Activated gamma-delta T cell treated with Interleukin-2 at 50 U/mL for 16 hours (primary cell): ENCODE measurements around the gene INPP5F.

Source experiments
- DNase-seq: peaks from one replicate; pipeline ENCODE4 v3.0.0-alpha.2; 2020

INPP5F gene, protein sequence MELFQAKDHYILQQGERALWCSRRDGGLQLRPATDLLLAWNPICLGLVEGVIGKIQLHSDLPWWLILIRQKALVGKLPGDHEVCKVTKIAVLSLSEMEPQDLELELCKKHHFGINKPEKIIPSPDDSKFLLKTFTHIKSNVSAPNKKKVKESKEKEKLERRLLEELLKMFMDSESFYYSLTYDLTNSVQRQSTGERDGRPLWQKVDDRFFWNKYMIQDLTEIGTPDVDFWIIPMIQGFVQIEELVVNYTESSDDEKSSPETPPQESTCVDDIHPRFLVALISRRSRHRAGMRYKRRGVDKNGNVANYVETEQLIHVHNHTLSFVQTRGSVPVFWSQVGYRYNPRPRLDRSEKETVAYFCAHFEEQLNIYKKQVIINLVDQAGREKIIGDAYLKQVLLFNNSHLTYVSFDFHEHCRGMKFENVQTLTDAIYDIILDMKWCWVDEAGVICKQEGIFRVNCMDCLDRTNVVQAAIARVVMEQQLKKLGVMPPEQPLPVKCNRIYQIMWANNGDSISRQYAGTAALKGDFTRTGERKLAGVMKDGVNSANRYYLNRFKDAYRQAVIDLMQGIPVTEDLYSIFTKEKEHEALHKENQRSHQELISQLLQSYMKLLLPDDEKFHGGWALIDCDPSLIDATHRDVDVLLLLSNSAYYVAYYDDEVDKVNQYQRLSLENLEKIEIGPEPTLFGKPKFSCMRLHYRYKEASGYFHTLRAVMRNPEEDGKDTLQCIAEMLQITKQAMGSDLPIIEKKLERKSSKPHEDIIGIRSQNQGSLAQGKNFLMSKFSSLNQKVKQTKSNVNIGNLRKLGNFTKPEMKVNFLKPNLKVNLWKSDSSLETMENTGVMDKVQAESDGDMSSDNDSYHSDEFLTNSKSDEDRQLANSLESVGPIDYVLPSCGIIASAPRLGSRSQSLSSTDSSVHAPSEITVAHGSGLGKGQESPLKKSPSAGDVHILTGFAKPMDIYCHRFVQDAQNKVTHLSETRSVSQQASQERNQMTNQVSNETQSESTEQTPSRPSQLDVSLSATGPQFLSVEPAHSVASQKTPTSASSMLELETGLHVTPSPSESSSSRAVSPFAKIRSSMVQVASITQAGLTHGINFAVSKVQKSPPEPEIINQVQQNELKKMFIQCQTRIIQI

DNA sequence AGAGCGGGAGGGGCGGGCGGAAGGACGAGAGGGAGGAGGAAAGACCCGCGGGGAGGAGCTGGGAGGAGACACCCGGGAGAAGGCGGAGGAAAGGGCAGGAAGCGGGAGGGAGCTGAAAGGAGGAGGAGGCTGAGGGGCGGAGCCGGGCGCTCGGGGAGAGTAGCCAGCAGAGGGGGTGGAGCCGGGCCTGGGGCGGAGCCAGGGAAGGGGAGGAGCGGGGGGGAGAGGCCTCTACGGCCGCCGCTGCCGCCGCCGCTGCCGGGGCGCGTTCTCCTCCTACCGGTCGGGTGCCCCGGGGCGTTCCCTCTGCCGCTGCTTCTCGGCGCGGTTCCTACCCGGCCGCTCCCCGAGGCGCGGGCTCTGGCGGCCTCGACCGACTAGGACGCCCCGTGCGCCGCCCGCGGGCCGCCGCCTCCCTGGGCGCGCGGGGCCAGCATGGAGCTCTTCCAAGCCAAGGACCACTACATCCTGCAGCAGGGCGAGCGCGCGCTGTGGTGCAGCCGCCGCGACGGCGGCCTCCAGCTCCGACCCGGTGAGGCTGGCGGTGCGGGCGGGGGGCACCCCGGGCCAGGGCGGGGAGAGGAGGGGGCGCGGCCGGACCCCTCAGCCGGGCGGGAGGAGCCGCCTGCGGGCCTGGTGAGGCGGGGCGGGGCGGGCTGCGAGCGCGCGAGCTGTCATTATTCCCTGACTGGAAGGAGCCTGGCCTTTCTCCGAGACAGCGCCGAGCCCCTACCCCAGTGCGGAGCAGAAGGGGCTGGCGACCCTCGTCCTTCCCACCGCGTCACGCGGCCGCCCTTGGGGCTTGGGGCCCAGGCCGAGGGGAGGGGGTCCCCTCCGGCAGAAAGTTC is at the start of gene INPP5F:
Gene INPP5F, plus strand, starts transcription at position 223 of the 848 bp plus-strand sequence. Its CDS starts 213 bp downstream, at position 436.
- peak; percentile 99 for DNase-seq

DNA sequence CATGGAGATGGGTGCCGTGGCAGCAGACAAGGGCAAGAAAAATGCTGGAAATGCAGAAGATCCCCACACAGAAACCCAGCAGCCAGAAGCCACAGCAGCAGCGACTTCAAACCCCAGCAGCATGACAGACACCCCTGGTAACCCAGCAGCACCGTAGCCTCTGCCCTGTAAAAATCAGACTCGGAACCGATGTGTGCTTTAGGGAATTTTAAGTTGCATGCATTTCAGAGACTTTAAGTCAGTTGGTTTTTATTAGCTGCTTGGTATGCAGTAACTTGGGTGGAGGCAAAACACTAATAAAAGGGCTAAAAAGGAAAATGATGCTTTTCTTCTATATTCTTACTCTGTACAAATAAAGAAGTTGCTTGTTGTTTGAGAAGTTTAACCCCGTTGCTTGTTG is 48.7 kb upstream of the INPP5F start:
- no peak for DNase-seq

DNA sequence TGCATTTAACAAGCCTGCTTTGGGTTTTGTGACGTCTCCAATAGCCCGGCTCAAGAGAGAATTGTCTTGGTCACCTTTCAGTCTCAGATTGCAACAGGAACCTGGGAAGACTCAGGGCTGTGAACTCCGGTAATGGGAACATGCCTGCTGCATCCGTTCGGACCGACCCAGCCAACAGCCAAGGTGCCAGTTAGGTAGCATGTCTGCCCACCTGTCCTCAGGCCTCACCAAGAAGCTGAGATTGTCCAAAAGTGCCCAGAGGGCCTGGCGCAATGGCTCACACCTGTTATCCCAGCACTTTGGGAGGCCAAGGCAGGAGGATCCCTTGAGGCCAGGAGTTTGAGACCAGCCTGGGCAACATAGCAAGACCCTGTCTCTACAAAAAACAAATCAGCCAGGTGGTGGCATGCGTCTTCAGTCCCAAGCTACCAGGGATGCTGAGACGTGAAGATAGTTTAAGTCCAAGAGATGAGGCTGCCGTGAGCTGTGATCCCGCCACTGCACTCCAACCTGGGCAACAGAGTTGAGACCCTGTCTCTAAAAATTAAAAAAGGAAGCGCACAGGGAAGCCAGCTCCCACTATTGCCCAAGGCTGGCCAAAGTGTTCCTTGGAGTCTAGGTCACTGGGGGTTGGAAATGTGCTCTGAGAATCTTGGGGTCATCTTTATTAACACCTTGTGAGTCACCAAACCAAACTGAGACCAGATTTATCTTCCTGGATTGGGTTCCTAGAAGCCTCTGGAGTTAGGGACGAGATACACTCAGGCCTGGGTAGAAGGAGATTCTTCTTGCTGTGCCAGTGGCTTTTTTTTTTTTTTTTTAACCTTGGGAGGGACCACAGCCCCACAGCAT is 47.7 kb upstream of the INPP5F start:
- no peak for DNase-seq

DNA sequence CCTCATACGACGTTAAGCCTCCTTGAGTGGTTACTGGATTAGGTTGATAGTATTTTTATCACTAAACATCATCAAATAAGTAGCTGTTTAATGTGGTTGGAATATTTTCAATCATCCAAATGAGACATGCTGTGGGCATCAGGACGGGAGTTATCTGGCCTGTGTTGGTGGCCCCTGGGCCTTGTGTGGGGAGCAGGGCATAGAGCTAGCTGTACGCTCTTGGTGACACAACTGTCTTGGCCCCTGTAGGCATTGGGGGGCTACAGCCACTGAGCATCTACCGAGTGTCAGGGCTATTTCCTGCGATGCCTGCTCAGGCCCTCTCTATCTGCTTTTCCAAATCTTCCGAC is 46.4 kb upstream of the INPP5F start:
- DNase-seq: no peak

DNA sequence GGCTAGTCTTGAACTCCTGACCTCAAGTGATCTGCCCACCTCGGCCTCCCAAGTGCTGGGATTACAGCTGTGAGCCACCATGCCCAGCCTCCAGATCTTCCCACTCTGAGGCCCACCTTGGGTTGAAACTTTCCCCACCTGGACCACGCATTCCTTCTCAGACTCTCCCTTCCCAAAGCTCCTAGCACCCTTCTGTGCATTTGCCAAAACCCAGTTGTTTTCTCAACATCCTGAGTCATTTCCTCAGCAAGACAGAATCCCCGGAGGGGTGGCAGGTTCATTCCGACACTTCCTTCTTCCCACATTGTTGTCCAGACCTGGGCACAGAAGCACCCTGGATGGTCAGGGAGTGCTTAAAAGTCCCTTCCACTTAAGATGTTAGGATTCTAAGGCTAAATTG is 45.8 kb upstream of the INPP5F start:
- no peak for DNase-seq

DNA sequence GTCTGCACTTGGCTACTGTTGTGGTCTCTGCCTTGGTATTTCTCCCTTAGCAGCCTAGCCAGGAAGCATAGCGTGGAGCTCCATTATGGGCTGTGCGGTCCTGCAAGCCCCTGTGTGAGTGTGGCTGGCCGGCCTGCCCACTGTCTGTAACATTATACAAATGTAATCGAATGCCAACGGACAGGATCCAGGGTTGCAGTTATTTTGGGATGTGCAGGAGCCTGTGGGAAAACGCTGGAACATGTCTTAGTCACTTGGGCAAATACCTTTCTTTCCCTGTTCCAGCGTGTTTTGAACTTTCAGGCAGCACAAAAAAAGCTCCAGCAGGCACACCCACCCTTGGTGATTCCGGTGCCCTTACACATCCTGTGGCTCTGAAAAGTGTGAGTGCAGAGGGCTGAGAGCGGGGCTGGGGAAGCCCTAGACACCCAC is 45.2 kb upstream of the INPP5F start:
- no peak for DNase-seq

DNA sequence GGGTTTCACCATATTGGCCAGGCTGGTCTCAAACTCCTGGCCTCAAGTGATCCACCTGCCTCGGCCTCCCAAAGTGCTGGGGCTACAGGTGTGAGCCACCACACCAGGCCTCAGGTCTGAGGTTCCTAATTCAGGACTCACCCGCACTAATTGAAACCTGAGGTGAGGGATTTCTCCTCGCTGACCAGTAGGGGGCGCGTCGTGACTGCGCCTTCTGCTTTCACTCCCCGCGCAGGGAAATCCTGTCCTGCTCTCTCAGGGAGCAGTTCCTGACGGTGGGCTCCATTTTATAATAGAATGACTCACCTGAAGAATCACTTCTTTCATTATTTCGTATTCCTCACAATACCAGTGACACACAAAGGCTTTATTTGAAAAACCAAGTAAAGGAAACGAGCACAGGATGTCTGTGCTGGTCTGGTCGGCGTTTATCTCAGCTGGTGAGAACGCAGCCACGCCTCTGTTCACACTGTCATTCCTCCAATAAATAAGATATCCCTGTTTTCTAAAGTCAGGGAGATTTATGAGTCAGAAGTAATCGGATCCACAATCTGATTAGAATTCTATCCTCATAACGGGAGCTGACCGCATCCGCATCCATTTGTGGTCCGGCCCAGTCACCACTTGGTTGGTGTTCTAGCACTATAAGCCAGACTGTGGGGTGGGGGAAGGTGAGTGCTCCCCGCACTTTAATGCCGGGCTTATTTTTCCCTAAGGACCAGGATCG is 39.2 kb upstream of the INPP5F start:
- DNase-seq: peak; percentile 75

DNA sequence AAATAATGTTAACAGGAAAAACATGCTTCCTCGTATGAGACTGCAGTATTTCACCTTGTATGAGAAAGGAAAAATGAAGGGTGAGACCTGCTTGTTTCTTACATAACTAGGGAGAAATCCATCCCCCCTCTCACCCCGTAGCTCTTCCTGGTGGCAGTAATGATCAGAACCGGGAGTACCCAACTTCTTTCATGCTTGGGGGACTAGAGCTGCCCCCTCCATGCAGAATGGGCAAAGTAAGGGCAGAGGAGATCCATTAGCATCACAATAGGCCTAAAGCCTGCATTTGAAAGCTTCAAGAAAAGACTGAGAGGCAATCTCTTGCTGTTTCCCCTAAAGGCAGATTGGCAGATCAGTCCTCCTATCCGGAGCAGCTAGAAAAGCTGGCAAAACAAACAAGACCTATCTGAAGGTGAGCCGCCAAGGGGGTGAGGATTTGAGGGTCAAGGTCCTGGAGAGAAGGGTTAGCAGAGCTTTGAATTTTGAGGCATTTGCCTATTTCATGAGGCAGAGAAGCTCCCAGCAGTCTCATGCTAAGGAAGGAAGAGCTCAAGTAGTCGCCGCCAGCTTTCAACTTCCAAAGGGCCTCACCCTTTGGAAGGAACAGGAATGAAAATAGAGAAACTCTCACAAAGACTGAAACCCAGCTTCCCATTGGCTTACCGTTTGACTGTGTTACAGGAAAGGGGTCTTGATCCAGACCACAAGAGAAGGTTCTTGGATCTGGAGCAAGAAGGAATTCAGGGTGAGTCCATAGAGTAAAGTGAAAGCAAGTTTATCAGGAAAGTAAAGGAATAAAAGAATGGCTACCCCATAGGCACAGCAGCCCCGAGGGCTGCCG is 38.4 kb upstream of the INPP5F start:
- DNase-seq: no peak

DNA sequence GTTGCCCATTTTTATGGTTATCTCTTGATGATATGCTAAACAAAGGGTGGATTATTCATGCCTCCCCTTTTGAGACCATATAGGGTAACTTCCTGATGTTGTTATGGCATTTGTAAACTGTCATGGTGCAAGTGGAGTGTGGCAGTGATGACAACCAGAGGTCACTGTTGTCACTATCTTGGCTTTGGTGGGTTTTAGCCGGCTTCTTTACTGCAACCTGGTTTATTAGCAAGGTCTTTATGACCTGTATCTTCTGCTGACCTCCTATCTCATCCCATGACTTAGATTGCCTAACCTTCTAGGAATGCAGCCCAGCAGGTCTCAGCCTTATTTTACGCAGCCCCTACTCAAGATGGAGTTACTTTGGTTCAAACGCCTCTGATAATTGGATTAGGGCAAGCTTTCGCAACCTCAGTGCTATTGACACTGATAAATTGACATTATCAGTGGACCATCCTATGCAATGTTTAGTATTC is 37.8 kb upstream of the INPP5F start:
- DNase-seq: no peak

DNA sequence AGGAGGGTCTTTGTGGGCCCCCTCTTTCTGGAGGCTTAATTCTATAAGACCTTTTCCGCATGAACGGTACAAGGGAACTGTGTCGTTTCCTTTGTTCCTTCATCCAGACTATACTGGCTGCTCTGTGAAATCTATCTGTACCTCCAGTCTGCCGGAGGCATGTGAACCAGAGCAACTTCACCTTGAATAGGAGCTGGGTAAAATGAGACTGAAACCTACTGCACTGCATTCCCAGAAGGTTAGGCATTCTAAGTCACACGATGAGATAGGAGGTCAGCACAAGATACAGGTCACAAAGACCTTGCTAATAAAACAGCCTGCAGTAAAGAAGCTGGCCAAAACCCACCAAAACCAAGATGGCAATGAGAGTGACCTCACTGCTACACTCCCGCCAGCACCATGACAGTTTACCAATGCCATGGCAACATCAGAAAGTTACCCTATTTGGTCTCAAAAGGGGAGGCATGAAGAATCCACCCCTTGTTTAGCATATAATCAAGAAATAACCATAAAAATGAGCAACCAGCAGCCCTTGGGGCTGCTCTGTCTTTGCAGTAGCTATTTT is 36.8 kb upstream of the INPP5F start:
- DNase-seq: no peak

DNA sequence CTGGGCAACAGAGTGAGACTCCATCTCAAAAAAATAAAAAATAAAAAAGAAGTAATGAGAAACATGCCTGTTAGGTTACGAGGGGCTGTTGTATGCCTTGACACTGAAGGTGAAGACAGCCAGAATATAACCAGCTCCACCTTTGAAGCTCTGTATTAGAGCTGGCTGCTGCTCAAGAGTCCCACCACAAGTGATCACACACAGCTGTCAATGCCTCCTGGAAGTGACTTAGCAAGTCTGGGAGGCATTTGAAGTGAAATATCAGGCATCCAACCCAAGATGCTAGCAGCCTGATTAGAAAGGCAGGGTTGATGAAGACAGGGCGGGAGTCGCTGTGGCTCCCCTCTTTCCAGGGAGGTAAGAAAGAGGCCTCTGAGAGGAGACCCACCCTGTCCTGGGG is 34.1 kb upstream of the INPP5F start:
- DNase-seq: no peak

DNA sequence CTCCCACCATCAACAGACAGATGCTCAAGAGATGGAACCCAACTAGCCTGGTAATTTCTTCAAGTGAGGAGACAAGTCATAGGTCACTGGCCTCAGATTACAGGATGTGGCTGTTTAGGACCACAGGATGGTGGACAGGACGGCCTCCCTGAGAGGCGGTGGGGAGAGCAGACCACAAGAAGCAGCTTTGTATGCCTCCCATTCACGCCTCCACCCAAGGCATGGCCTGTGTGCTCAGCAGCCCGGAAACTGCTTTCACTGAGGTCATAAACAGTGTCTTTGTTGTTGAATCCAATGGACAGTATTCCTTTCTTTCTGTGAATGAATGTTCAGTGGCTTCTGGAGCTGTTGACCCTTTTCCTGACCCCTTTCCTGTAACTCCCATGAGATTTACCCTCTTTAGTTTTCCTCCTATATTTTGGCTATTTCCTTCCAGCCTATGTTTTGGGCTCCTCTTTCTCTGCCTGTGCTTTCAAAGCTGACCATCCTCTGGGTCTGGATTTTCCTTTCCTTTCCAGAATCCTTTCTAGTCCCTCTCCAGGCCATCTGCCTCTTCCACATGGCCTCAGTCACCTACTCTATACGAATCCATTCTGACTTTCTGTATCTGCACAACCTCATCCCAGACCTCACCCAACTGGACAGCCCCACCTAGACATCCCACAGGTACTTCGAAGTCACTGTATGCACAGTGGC is 32.4 kb upstream of the INPP5F start:
- no peak for DNase-seq

DNA sequence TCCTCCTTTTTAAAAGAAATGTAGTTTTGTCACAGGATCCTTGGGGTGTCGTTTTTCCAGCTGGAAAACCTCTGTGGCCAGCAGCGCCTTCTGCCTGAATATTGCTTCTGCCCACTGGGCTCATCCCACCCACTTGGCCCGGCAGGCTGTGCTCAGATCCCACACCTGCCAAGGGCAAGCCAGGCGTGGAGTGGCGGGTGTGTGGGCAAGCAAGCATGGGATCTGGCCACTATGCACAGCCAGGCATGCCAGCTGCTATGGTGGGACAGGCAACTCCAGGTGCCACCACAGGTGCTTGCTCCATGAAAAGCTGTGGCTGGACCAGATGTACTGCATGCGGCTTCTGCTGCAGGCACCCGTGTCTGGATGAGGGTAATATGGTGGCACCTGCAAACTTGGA is 31.2 kb upstream of the INPP5F start:
- no peak for DNase-seq

DNA sequence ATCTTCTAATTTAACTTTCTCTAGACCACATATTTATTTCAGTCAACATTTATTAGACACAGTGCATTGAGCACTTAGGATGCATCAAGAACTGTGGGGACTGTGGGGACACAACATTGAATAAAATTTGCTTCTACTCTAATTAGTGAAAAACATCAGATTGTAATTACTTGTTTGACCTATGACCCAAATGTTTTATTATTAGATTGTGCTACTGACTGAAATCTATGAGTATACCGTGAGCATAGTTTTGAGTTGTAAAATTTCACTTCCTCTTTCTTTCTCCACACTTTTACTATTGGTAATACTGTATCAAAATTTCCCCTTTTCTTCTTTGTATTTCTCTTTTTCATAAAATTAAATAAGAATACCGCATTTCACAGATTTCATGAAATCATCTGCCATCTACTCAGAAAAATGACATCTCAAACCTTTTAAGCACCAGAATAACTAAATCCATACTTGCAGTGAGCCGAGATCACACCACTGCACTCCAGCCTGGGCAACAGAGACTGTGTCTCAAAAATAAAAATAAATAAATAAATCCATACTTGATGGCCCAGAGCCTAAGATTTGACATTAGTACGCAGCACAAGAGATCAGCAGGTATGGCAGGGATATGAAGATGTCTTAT is 25.4 kb upstream of the INPP5F start:
- DNase-seq: no peak

DNA sequence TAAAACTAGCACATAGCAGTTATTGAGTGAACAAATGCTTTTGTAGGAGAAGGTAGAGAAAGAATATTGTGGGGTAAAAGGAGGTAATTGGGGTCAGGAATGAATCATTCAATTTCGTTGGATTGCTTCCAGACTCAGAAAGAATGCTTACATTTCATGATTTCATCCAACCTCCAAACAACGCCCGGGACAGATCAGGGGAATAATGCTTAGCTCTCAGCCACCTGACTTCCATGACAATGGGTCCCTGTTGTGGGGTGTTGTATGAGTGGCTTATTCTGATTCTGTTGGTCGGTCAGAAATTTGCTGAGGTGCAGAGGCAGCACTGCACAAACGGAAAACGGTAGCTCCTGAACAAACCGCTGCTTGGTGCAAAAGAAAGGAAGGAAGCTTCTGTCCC is 24.0 kb upstream of the INPP5F start:
- no peak for DNase-seq

DNA sequence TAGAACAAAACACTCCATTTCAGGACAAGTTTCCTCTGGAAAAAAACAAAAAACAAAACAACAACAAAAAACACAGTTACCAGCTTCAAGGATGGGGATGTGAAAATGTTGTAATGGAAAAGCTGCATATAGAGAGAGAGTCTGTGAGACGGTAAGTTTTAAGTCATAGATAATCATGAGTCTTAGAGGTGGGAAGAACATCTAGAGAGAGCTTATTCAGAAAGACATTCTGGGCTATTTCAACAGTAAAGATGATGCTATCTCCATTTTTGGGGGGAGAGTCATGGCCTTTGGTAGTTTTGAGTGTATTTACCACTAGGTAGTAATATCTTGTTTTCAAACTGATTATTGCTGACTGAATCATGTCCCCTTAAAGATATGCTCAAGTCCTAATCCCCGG is 23.3 kb upstream of the INPP5F start:
- DNase-seq: no peak

DNA sequence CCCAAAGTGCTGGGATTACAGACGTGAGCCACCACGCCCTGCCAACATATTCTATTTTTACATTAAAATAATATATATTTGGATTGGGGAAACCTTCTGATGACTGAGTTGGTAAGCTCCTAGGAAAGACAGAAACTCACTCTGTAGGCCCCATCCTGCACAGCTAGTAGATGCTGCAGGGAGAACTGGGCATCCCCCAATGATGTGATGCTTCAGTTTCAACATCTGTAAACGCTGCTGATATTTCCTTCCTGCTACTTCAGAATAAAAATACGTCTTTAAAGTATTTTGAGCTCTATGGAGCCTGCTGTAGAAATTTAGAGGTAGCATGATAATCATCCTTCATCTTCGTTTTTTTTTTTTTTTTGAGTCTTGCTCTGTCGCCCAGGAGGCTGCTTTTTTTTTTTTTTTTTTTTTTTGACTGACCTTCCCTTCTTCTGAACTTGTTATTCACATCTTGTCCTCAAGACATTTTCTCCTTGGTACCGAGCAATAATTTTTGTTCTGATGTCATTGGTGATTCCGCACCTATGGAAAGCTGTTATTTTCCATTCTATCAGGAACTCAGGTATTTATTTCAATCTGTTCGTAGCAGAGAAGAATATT is 21.8 kb upstream of the INPP5F start:
- DNase-seq: no peak

DNA sequence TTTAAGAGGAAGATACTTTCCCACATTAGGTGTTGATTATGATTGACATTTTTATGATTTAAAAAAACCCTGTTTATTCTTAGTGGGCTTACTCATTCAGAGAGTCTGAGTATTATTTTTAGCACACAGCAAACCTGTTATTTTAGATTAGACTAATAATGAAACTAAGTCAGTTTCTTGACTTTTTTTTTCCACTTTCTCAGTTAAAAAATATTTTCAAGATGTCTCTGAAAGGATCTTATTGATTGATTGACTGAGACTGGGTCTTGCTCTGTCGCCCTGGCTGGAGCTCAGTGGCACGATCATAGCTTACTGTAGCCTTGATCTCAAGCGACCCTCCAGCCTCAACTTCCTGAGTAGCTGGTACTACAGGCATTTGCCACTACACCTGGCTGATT is 20.4 kb upstream of the INPP5F start:
- DNase-seq: no peak
